NCI-H2171 treated with DMSO at 0.1 percent for 48 hours (cell line): ENCODE data around the gene COG2.
A peak's percentile ranks its signal among the peaks of the same experiment; 100 is the strongest.

Source experiments
- DNase-seq: peaks from one replicate; lab custom pipeline; 2025; lab: John Stamatoyannopoulos, UW

The COG2 gene

DNA sequence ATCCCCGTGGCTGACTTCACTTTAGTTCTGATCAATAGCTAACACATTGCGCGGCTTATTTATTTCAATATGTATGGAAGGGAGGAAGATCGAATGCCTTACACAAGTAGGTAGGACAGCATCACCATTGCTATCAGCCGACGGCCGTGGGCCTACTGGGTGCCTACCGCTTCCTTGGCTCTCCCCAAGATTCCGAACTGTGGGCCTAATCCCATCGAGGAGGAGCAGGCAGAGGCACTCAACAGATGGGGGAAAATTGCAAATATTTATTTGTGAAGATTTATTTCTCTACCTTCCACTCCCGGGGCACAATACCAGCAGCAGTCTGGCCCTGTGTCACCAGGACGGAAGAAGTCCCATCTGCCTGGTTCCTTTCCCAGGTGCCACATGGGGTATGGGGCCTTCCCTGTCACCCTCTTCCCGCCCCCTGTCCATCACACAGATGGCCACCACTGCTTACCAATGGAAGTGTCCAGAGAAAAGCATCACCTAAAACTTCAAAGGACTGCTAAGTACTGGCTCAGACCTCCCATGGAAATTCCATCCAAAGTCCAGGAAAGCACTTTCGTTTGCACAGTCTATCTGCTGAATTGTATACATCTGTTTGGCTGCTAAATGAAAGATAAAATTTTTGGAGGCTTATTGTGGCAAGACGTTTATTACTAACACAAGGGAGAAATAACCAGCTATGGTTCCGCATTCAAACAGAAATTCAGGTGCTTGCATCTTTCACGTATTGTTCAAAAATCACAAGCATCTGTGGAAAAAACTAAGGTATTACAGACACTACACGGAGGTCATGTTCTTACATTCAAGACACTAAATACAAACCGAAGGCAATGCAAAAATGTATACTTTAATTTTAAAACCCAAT is 59.9 kb downstream of the COG2 start:
- no peak for DNase-seq

DNA sequence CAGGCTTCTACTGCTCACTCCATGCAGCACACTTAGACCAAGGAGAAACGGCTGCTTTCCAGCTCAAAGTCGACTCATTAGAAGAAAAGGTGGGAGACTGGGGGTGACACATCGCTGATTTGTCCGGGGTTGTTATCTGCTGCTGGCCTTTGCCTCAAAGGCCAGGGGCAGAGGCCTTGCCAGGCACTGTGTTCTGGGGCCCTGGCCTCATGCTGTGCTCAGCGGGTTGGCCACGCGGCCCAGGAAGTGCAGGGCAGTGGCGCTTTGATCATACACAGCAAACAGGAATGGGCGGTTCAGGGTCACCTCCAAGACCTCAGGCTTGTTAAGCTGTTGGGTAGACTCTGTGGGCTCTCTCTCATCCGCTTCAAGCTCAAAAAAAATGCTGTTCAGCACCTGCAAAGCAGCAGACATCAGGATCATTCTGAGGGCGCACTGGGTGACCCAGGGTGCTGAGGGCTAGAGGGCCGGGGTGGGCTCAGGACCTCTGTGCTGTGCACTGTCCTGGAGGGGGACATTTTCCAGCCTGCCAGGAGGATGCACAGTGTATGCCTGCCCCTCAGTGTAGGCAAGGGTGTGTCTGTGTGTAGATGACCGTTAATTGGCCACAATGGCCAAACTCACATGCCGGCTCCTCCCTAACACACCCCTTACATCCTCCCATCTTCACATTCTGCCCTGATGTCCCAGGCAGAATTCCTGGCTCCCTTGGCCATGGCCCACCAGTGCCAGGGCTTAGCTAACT is 60.8 kb downstream of the COG2 start:
- no peak for DNase-seq

DNA sequence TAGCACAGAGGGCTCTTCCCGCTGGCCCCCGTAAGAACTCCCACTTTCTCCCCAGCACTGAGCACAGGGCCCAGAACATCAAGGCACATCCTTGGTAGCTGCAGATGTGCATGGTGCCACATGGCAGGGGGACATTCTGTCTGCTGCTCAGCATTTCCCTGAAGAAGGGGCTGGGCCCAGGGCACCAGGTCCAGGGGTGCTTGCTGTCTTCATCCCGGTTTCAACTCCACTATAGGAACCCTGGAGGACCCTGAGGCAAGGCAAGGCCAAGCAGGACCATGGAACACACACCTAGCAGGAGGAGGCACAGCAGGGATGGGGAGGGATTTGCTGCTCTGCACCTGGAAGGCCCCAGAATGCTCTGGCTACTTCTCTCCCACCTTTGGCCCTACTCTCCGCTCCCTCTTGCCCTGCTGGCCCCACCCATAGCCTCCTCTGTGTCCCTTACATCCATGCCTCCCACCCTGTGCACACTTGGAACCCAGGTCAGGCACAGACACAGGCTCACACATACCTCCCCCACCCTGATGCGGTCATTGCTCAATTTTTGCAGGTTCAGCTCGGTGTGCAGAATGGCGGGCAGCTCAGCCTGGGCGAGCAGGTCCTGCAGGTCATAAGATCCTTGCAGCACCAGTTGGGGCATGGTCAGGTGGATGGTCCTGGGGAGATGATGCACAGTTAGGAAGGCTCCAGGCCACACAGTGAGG is 61.6 kb downstream of the COG2 start:
- DNase-seq, result no peak

DNA sequence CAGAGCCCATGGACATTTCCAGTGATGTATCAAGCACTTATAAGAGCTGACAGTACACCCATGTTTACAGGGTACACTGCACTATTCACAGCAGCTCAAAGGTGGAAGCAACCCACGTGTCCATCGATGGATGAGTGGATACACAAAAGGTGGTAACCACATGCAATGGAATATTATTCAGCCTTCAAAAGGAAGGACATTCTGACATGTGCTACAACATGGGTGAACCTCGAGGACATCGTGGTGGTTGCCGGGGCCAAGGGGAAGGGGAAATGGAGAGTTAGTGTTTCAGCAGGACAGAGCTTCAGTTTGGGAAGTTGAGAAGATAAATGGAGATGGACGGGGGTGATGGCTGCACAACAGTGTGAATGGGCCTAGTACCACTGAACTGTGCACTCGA is 62.5 kb downstream of the COG2 start:
- no peak for DNase-seq

DNA sequence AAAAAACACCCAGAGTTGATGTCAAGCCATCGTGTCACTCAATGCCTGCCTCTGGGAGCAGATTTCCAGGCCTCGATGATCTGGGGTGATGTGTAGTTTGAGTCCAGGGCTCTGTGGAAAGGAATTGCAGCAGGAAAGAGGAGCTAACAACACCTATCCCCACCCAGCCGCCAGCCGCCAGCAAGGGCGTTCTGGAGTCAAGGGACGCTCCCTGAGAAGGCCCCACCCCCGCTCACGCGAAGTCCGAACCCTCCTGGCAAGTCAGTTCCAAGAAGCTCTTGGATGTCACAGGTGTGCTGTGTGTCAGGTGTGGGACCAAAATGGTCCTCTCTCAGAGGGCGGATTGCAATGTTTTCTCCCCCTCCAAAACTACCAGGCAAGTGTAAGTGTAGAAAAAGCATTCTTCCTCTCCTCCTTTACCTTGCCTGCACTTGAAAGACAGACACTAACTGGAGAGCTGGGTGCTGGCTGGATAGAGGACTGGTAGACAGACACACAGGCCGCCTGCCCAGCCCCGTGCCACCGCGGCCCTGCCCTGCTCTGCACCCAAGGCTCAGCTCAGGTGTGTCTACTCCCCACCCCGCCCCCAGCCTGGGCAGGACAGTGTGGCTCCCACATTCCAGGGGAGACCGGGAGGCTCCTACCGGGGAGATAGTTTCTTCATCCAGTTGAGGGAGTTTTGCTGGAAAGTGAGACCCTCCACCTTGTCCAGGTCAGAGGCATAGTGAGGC is 63.2 kb downstream of the COG2 start:
- DNase-seq, result no peak

DNA sequence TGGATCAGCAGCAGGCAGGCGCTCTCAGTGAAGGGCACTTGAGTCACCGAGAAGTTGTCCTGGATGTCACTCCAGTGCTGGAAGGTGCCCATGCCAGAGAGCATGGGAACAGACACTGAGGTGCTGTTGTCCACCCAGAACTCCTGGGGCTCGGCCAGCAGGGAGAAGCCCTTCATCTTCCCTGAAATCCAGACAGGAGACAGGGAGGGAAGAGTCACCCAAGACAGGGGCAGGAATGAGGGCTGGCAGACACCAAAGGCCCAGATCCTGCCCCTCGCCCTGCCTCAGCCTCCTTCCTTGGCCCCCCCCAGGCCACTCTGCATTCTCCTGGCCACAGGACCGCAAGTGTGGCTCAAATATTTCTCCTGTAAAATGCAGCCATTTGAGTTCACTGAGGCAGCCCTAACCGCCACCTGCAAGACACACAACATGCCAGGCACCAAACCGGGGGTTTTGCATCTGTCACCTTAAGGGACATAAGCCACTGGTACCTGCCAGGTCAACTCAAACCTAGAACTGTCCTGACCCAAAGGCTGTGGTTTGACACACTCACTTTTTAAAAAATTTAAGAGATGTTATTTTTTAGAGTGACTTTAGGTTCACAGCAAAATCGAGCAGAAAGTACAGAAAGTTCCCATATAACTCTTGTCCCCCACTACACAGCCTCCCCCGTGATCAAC is 63.9 kb downstream of the COG2 start:
- no peak for DNase-seq

DNA sequence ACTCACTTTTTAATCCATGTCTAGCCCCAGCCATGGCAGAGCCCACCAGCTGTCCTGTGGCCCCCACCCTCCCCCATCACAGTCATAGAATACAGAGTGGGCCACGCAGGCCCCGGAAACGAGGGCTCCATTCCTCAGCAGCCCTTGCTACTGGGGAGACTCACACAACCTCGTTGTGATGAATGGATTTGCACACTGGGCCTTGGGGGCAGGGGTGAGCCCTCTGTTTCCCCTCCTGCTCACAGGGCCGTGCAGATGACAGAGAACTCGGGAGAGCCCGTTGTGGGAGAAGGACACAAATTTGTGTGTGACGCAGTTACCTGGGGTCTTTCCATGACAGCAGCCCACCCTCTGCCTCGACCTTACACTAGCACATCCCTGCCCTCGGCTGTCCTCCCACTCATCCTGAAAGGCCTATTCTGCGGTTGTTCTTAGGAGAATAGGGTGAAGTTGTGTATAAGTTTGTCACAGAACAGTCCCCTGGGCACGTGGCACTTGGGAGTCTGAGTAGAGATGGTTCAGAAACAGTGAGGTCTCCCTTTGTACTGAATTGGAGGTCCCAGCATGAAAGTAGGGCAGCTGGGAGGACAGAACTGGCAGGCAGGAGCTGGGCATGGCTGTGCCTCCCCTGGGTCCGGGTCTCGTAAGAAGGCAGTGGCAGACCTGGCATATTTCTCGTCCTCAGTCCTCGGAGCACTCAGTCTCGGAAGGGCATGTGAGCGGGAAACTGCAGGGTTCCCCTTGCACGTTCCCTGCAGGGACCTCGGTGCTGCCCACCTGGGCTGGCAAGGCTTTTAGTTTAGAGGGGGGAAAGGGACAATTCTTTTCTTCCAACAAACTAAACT is 64.8 kb downstream of the COG2 start:
- DNase-seq, result no peak

DNA sequence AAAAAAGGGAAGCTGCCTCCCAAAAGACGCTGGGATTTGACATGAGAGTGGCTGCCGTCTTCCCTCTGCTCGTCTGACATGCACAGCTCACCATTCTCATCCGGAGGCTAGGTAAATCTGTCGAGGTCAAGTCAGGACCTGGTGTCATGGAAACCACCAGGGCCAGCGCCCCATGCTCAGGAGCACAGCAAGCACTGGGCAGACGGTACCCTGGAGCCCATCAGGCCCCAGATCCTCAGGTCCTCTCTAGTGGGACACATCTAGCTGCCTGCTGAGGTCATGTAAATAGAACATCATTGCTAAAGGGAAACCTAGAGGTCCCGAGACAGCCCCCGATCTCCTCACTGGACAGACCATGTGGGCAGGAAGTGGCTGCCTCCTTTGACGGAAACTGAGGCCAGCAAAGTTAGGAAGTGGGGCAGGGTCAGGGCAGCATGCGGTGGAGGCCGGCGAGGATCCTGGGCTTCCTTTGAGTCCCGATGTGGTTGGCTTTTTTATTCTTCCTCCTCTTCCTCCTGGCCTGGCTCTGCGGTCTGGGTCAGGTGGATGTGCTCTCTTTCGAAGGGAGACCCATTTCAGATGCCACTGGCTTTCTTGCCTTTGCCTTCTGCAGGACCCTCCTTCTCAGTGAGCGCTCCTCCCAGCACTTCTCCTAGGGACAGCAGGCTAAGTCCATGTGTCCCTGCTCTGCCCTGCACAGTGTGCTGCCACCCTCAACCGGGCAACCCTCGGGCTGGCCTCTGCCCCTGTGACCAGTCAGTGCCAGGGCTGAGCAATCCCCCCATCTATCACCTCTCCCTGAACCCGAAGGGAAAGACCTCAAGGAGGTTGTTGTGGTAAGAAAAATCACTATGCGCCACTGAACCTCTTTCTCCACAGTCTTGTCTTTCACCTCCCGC is 65.7 kb downstream of the COG2 start:
- DNase-seq, result no peak

DNA sequence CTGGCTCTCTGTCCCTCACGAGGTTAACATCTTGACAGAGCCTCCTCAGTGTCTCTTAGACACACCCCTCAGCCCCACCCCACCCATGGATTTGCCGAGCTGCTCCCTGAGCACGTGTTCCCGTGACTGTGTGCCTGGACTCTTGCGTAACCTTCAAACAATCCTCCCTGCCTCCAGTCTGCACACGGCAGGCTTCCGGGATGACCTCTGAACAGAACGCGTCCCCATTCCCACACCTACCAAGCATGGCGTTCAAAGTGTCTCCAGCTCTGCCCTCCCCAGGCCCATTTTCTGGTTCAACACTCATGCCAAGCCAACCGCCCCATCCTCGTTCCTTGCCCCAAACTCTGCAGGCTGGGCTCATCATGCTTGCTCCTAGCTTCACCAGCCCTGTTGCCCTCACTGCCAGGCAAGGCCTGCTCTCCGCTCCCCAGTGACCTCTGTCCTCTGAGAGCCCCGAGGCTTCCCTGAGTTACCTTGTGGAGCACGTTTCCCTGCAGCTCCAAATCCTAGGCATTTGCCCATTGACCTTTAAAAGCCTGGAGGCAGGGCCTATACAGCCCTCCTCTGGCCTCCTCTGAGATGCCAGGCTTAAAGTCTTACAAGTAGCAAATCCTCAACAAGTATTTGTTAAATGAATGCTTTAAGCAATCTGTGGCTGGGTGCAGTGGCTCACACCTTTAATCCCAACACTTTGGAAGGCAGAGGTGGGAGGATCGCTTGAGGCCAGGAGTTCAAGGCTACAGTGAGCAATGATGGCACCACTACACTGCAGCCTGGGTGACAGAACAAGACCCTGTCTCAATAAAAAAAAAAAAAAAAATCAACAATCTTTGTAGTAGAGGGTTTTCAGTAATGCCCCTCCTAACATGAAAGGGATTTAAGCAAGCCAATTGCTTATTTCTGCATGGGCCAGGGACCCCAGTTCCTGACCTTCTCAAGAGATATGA is 66.6 kb downstream of the COG2 start:
- DNase-seq, result no peak

DNA sequence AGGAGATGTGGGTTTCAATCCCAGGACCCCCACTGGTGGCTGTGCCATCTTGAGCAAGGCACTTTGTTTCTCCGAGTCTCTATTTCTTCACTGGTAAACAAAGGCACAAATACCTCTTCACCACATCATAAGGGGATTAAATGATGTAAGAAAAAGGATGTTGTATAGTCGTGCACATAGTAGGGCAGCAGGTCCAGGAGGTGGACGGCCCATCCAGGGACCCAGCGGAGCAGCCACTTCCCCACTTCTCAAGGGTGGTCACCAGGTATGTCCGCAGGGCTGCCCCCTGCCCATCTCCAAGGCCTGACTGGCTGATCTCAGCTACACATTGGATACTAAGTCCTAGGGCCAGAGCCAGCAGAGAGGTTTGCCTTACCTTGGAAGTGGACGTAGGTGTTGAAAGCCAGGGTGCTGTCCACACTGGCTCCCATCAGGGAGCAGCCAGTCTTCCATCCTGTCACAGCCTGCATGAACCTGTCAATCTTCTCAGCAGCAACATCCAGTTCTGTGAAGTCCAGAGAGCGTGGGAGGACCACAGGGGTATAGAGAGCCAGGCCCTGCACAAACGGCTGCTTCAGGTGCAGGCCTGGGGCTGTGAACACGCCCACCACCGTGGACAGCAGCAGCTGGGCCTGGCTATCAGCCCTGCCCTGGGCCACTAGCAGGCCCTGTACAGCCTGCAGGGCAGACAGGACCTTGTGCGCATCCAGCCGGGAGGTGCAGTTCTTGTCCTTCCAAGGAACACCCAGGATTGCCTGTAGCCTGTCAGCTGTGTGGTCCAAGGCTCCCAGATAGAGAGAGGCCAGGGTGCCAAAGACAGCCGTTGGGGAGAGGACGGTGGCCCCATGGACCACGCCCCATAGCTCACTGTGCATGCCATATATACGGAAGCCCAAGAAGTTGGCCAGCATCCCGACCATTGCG is 67.6 kb downstream of the COG2 start:
- DNase-seq, result no peak

DNA sequence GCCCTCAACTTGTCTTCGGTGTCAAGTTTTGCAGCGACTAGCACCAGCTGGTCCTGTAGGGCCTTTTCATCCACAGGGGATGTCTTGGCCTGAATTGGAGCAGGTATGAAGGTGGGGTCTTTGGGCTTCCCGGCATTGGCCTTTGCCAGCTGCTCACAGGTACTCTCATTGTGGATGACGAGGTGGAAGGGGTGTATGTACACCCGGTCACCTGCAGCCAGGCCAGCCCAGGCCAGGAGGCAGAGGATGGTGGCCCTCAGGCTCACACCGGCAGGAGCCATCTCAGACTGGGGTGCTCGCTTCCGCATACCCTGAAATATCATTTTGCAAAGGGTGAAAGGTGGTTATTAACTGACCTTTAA is 68.2 kb downstream of the COG2 start:
- no peak for DNase-seq

DNA sequence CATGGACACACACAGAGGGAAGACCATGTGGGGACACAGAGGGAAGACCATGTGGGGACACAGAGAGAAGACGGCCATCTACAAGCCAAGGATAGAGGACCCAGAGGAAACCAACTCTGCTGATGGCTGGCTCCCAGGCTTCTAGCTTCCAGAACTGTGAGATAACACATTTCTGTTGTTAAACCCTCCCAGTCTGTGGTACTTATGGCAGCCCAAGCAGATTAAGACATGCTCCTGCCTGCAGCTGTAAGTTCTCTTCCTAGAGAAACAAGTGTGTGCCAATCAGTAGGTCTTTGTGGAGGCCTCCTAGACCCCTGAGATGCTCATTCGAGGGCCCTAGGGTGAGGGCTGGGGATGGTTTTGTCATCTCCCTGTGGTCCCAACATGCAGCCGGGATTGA is 69.0 kb downstream of the COG2 start:
- no peak for DNase-seq

DNA sequence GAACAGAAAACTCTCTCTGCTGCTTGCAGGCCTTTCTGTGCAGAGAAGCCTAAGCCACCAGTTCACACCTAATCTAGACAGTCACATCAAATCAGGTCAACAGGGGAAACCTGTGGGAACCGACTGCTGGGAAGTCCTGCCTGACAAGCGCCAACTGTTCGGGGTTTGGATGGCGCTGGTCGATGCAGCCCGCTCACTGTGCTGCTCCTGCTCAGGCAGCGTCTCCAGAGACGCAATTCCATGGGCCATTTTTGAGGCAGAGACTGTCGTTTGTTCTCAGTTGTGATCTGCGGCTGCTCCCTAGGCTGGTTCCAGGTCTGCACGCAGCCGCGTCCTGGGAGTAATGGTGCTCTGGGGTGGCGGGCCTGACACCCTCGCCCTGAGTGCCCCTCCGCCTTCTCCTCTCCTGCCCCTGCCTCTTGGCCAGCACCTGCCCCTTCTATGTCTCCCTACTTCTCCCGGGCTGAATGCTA is 70.2 kb downstream of the COG2 start:
- no peak for DNase-seq

DNA sequence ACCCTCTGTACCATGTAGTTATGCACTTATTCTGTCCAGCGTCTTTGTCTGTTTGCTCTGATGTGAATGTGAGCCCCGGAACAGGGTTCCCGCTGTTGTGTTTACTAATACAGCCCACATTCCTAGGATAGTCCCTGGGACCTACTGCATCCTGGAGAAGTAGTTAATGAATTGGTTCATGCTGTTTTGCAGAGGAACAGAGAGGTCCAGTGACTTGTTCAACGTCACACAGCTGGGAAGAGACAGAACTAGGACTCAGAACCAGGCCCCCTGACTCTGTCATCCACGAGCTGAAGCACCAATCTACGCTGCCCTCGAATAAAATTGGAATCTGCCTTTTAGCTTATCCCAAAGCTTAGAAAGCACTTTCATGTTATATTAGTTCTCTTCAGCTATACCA is 70.9 kb downstream of the COG2 start:
- DNase-seq, result no peak

DNA sequence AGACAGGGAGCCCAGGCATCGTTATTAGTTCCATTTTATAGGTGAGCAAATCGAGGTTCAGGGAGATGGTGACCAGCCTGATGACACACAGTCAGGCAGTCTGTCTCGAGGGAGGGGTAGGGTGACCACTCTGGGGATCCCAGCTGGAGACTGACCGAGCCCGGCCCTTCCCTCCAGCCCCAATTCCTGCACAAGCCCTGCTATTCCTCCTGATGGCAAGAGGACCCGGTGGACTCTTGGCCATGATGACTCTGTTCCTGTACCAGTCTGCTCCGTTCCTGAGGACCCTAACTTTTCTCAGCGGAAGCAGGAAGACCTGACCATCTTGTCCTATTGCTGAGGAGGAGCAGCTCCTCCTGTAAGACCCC is 71.2 kb downstream of the COG2 start:
- no peak for DNase-seq

DNA sequence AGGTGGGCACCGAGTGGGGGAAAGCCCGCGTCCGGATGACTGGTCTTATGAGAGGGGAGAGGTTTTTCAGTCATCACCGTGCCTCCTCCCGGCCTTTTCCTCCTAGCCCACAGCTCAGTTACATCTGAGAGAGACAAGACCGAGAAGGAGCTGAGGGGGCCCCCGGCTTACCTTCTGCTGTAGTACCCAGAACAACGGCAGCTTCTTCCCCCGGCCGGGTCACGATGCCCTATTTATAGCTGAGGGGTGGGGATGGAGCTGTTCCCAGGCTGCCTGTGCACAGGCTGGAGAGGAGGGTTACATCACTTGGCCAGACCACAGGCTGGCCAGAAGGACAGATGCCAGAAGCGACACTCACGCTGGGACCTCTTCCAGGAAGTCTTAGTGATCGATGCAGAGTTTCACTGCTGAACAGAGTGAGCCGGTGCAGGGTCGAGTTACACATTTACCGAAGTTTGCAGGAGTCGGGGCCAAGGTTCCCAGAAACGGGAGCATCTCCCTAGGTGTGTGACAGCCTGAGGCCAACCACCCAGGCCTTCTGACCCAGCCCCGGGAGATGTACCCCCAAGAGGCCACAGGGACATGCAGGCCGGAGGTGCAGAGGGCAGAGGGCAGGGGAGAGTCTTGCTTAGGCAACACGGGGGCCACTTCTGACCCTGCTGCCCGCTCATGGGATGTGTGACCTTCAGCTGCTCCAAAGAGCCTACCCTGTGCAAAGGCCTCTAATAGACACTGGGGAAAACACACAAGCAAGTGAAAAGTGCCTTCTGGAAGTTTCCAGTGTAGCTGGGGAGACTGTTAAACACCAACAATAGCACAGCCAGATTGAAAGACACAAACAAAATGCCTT is 71.9 kb downstream of the COG2 start, which contains the start of gene AGT:
AGT (minus strand) TSS at position 208 of the 850 bp plus-strand sequence. CDS start 3,299 bp downstream, outside the sequence.
- DNase-seq, result peak; percentile 24
